Fibroblast of lung (primary cell): ENCODE results near the gene CHPF2. TPM values are rescaled to one million over a fixed set of nuclear protein-coding genes. Genes with fewer than 3 reads are reported as not detected.

Source experiments
- DNase-seq, 2 donors: peaks; one replicate each; pipeline versions ENCODE4 v3.0.0 to v3.0.0-alpha.2; 2010; ENCODE audit warnings: low read depth in 2 of 2
- H2AFZ ChIP-seq: 2 replicates; pipeline ENCODE4 v1.5.1; 2012; ENCODE audit warnings: low read length, control low read depth, inconsistent platforms
- H3K27ac ChIP-seq: 2 replicates; pipeline ENCODE4 v1.5.1; 2011; ENCODE audit warnings: low read length, control low read depth; ENCODE audit not compliant: insufficient read depth
- H3K27me3 ChIP-seq: 2 replicates; pipeline ENCODE4 v1.5.1; 2011; ENCODE audit warnings: mild to moderate bottlenecking, low read length; ENCODE audit not compliant: control insufficient read depth, insufficient read depth
- H3K36me3 ChIP-seq: 2 replicates; pipeline ENCODE4 v1.5.1; 2011; ENCODE audit warnings: low read length; ENCODE audit not compliant: control insufficient read depth, insufficient read depth
- H3K4me1 ChIP-seq: 2 replicates; pipeline ENCODE4 v1.5.1; 2011; ENCODE audit warnings: low read length; ENCODE audit not compliant: control insufficient read depth, insufficient read depth; ENCODE audit errors: extremely low read depth
- H3K4me2 ChIP-seq: 2 replicates; pipeline ENCODE4 v1.5.1; 2011; ENCODE audit warnings: low read length, control low read depth; ENCODE audit not compliant: insufficient read depth; ENCODE audit errors: extremely low read depth
- H3K4me3 ChIP-seq, 4 experiments: fragments of 200-600 bp in 1 of 4; sonication (generic) in 1 of 4; replicated peaks in 1 of 4; 2 replicates each; pipeline ENCODE4 v1.5.1; 2011 to 2016; ENCODE audit warnings: low read length in 4 of 4, low read depth in 3 of 4, mild to moderate bottlenecking in 3 of 4, control low read depth in 2 of 4, inconsistent platforms in 1 of 4, mixed read lengths in 1 of 4; ENCODE audit not compliant: insufficient read depth in 1 of 4; ENCODE audit errors: control extremely low read depth in 1 of 4
- H3K79me2 ChIP-seq: 2 replicates; pipeline ENCODE4 v1.5.1; 2012; ENCODE audit warnings: mild to moderate bottlenecking, low read length, inconsistent platforms; ENCODE audit not compliant: control insufficient read depth, insufficient read depth
- H3K9ac ChIP-seq: 2 replicates; pipeline ENCODE4 v1.5.1; 2011; ENCODE audit warnings: mild to moderate bottlenecking, low read length, control low read depth; ENCODE audit not compliant: insufficient read depth
- H3K9me3 ChIP-seq: 2 replicates; pipeline ENCODE4 v1.5.1; 2012; ENCODE audit warnings: low read depth, low read length; ENCODE audit not compliant: control insufficient read depth, insufficient read depth
- H4K20me1 ChIP-seq: 2 replicates; pipeline ENCODE4 v1.5.1; 2011; ENCODE audit warnings: low read length; ENCODE audit not compliant: control insufficient read depth, insufficient read depth; ENCODE audit errors: extremely low read depth
- EZH2 ChIP-seq: IDR thresholded peaks from 2 replicates; pipeline ENCODE4 v1.5.1; 2012; ENCODE audit warnings: low read length, control low read depth, mild to moderate bottlenecking; ENCODE audit errors: missing control alignments
- polyA plus RNA-seq, 2 donors: library from polyadenylated mRNA; depleted of rRNA in 1 of 2; stranded (reverse) in 1 of 2; unstranded in 1 of 2; fragments of >200 nt; gene quantifications; 2 replicates each; pipeline ENCODE4 v1.2.1, GENCODE V29; 2011 to 2012; ENCODE audit warnings: missing spikeins in 1 of 2
- total RNA-seq: library from RNA; depleted of rRNA; stranded (reverse); fragments of >200 nt; gene quantifications from 2 replicates; pipeline ENCODE4 v1.2.1, GENCODE V29; 2014
- TF ChIP-seq, protein P1 (sequence below), 2 donors: IDR thresholded peaks in 1 of 2; conservative IDR thresholded peaks in 1 of 2; 1 replicate in 1 of 2; 2 replicates in 1 of 2; pipeline ENCODE4 v1.5.1; 2011 to 2012; ENCODE audit warnings: low read length in 2 of 2, control low read depth in 1 of 2, inconsistent platforms in 1 of 2, low read depth in 1 of 2, mild to moderate bottlenecking in 1 of 2

CHPF2 gene
- total and polyA plus RNA-seq, 2 donors (not counting 1 experiment from before 2014, with no cell fraction given): 42.5 to 46.7 TPM

DNA sequence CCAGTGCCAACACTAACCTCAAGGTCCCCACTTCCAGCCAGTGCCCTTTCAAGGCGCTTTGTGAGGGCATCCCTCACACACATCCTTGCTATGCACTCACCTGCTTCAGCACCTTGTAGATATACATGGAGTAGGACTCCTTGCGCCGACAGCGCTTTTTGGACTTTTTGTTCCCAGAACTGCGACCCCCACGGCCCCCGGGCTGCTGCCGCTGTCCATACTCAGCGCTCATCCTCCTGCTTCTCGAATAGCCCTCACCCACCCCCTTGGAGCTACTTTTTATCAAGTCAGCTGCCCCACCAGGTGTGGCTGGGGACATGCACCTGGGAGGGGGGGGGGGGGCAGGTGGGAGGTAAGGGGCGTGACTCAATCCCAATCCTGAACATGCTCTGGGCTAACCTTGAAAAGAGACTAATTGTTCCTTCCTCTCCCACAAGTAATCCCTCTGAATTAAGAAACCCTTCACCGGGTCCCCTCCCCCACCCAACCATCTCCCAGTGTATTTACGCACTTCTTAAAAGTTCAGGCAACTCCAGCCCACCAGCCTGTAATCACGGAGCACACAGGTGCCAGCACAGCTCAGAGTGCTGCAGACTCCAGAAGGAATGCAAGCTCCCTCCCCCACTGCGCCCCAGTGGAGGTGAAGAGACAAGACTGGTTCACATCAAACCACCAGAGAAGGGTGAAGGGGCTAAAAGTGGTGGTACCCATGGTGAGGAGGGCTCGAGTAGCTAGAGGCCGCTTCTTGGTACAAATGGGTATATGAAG, 22.0 kb upstream of the CHPF2 start, which contains the start of gene H2BK1:
TSS of gene H2BK1 (minus strand) at position 402 of the 768 bp plus-strand sequence. CDS start at position 232, 170 bp downstream.
- Histone ChIP-seq H3K27ac (no peak within 1 kb of the TSS), H3K4me2 (no peak within 1 kb of the TSS), H3K4me3 (no peak within 1 kb of the TSS), H3K9me3 (no peaks in the 10 kb centered on the region), H4K20me1 (no peaks in the 10 kb centered on the region), H3K4me1 (no peaks in the 10 kb centered on the region), H2AFZ (no peak within 1 kb of the TSS), H3K9ac (no peak within 1 kb of the TSS), H3K27me3 (peaks cover 27% of the 10 kb centered on the region), H3K79me2 (no peaks in the 10 kb centered on the region), H3K36me3 (peaks cover 3% of the 10 kb centered on the region)
- no peak for TF ChIP-seq EZH2
- TF ChIP-seq, protein P1, sequence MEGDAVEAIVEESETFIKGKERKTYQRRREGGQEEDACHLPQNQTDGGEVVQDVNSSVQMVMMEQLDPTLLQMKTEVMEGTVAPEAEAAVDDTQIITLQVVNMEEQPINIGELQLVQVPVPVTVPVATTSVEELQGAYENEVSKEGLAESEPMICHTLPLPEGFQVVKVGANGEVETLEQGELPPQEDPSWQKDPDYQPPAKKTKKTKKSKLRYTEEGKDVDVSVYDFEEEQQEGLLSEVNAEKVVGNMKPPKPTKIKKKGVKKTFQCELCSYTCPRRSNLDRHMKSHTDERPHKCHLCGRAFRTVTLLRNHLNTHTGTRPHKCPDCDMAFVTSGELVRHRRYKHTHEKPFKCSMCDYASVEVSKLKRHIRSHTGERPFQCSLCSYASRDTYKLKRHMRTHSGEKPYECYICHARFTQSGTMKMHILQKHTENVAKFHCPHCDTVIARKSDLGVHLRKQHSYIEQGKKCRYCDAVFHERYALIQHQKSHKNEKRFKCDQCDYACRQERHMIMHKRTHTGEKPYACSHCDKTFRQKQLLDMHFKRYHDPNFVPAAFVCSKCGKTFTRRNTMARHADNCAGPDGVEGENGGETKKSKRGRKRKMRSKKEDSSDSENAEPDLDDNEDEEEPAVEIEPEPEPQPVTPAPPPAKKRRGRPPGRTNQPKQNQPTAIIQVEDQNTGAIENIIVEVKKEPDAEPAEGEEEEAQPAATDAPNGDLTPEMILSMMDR (conservative IDR thresholded peaks at IDR 0.05 in 1 of 2, IDR thresholded peaks at IDR 0.05 in 1 of 2; ENCODE audit: low read depth in 1 of 2, low read length in 2 of 2): no peak
- no peak for DNase-seq

DNA sequence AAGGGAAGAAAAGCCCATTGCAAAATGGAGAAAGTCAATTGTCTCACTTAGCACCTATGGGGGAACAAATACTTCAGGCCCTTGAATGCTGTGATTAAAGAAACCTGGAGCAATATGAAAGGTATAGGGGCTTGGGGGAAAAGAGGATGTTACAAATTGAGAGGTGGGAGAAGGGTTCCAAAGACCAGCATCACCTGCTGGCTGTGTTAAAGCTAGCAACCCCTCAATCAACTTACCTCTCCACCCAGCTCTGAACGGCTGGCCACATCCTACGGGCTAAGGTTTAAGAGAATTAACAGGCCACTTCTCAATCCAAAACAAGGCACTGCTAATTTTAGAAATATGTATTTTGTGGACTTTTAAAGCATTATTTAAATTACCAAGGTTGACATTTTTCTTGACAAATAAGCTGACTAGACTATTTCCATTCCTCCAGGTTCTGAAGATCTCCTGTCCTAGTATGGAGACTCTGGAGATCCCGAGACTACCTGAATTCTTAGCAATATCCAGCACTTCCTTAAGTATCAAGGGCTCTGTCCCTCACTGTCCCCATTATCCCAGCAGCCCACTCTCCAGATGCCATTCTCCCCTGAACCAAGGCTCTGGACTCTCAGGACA, 21.0 kb upstream of the CHPF2 start:
- H3K9me3 ChIP-seq: no peaks in the 10 kb centered on the region
- peaks cover 8% of the 10 kb centered on the region for H3K36me3 ChIP-seq
- H3K4me3 ChIP-seq: no peak overlapping the region
- no peaks in the 10 kb centered on the region for H4K20me1 ChIP-seq
- H3K27me3 ChIP-seq: peaks cover 17% of the 10 kb centered on the region
- H2AFZ ChIP-seq: no peak overlapping the region
- TF ChIP-seq EZH2: no peak
- TF ChIP-seq, protein P1 (conservative IDR thresholded peaks at IDR 0.05 in 1 of 2, IDR thresholded peaks at IDR 0.05 in 1 of 2; ENCODE audit: low read depth in 1 of 2, low read length in 2 of 2): no peak
- H3K4me1 ChIP-seq: no peaks in the 10 kb centered on the region
- no peak for DNase-seq
- H3K9ac ChIP-seq: no peak overlapping the region
- no peak overlapping the region for H3K27ac ChIP-seq
- H3K79me2 ChIP-seq: no peaks in the 10 kb centered on the region
- no peak overlapping the region for H3K4me2 ChIP-seq

- no peak overlapping the region for H3K4me3 ChIP-seq
- H3K27ac ChIP-seq: no peak overlapping the region
- H3K36me3 ChIP-seq: peaks cover 8% of the 10 kb centered on the region
- no peak for TF ChIP-seq EZH2
- TF ChIP-seq, protein P1 (conservative IDR thresholded peaks at IDR 0.05 in 1 of 2, IDR thresholded peaks at IDR 0.05 in 1 of 2; ENCODE audit: low read depth in 1 of 2, low read length in 2 of 2): no peak
- no peaks in the 10 kb centered on the region for H3K79me2 ChIP-seq
- H3K4me2 ChIP-seq: no peak overlapping the region
- H3K27me3 ChIP-seq: peaks cover 4% of the 10 kb centered on the region
- H3K4me1 ChIP-seq: no peaks in the 10 kb centered on the region
- no peak for DNase-seq
- no peaks in the 10 kb centered on the region for H4K20me1 ChIP-seq
- H2AFZ ChIP-seq: no peak overlapping the region
- no peaks in the 10 kb centered on the region for H3K9me3 ChIP-seq
- no peak overlapping the region for H3K9ac ChIP-seq
These were observed 19.7 kb upstream of the CHPF2 start for GRCh38 chr7:151212626-151213025.
